Heart right ventricle (tissue), 16 donors: ENCODE results near the gene EDIL3. TPM values are rescaled to one million over a fixed set of nuclear protein-coding genes. Genes with fewer than 3 reads are reported as not detected.

Source experiments
- ATAC-seq, 8 donors: fragments of 200-7000 bp; cut with Tn5 transposase; one replicate each; pipeline ENCODE4 v1.9.1; 2020; ENCODE audit warnings: mild to moderate bottlenecking in 8 of 8, moderate library complexity in 8 of 8, moderate number of reproducible peaks in 1 of 8
- DNase-seq, 2 donors: peaks; one replicate each; pipeline ENCODE4 v3.0.0-alpha.2; 2020
- H3K27ac ChIP-seq, 10 donors: fragments of 200-600 bp; sonication (generic) in 2 of 10; one replicate each; pipeline versions ENCODE4 v1.5.0 to v1.8.0; 2020 to 2022; ENCODE audit warnings: mild to moderate bottlenecking in 3 of 10
- H3K27me3 ChIP-seq, 7 donors: fragments of 200-600 bp; one replicate each; pipeline ENCODE4 v1.8.0; 2021 to 2022; ENCODE audit warnings: mild to moderate bottlenecking in 2 of 7
- H3K36me3 ChIP-seq, 9 donors: fragments of 200-600 bp; sonication (generic) in 1 of 9; one replicate each; pipeline versions ENCODE4 v1.5.0 to v1.8.0; 2020 to 2022; ENCODE audit warnings: mild to moderate bottlenecking in 2 of 9
- H3K4me1 ChIP-seq, 9 donors: fragments of 200-600 bp; sonication (generic) in 1 of 9; one replicate each; pipeline versions ENCODE4 v1.5.0 to v1.8.0; 2020 to 2022; ENCODE audit warnings: mild to moderate bottlenecking in 4 of 9
- H3K4me3 ChIP-seq, 10 donors: fragments of 200-600 bp; sonication (generic) in 2 of 10; one replicate each; pipeline versions ENCODE4 v1.5.0 to v1.8.0; 2020 to 2022; ENCODE audit warnings: mild to moderate bottlenecking in 7 of 10, moderate library complexity in 2 of 10
- H3K9me3 ChIP-seq, 11 donors: fragments of 200-600 bp in 10 of 11; sonication (generic) in 2 of 11; one replicate each; pipeline versions ENCODE4 v1.5.0 to v1.8.0; 2013 to 2022; ENCODE audit warnings: mild to moderate bottlenecking in 2 of 11, control low read depth in 1 of 11, moderate library complexity in 1 of 11
- CTCF ChIP-seq, 9 donors: fragments of 200-600 bp; sonication (generic) in 2 of 9; IDR thresholded peaks; one replicate each; pipeline versions ENCODE4 v1.5.0 to v1.8.0; 2021 to 2022; ENCODE audit warnings: antibody characterized with exemption in 9 of 9, mild to moderate bottlenecking in 5 of 9, moderate library complexity in 1 of 9
- WGBS, 2 donors: extraction: QIAGEN DNeasy Blood & Tissue Kit; methylation state at CpG; one replicate each; pipeline ENCODE4 v1.1.7; 2013; ENCODE audit warnings: inconsistent platforms in 1 of 2; 5-methylcytosine and 5-hydroxymethylcytosine counted together
- intact Hi-C, 10 donors: fragments of 100-400 bp; cut with DNase I; formaldehyde crosslinking; loops; one replicate each; pipeline versions ENCODE4 v1.11.1 to v1.14.2; 2022
- polyA plus RNA-seq, 2 donors: library from polyadenylated mRNA; stranded (reverse); fragments of 200-250 nt; gene quantifications; one replicate each; pipeline ENCODE4 v1.2.3, GENCODE V29; 2013
- total RNA-seq, 10 donors: library from RNA; stranded (reverse); fragmentation: NEBNext Ultra II Directional in 3 of 10; extraction: Animal tissue kit (Norgen Biotek cat#: 25700) in 3 of 10; gene quantifications; one replicate each; pipeline versions ENCODE4 v1.2.1 to v1.2.4, GENCODE V29; 2021 to 2023
- donor health status: Arrhythmogenic right ventricular cardiomyopathy.
- donor health status: ischemic (EF 13 %, LVEDD 7.1; RV severe dilation, severe dysfunction).
- donor health status: healthy with polysubstance abuse.
- donor health status: DM: no; HTN: yes; CAD: no.
- donor health status: DM: no; HTN: no; CAD: no.
- donor health status: ischemic (EF 25% LVEDD 6.9; RV normal size, moderate dysfunction).
- donor health status: ischemic (EF 25% LVEDD 5.7; RV mildly dilated, moderate dysfunction).
- donor health status: healthy.
- donor health status: DM: yes; HTN: yes; CAD: no.
- donor health status: Ischemic cardiomyopathy.
- donor health status: ischemic (EF 35%, LVEDD 5.7; RV mildly dilated, moderate dysfunction).
- donor health status: nonischemic (EF 11% LVEDD 7.7; RV severe dilation, severe dysfunction).
- donor health status: DM: yes; HTN: yes; CAD: no.
- donor health status: PGD.
- donor health status: ischemic (EF 29% LVEDD 5.4; RV normal size, mild dysfunction).
- donor health status: nonischemic (EF 23%, LVEDD 6.1; RV moderate dilation, normal function).

The EDIL3 gene
- total and polyA plus RNA-seq, 12 donors: 1.6 to 10.0 (median 3.9) TPM

GRCh38 chr5:84118551-84118950 is 266.1 kb downstream of the EDIL3 start:
- TF ChIP-seq CTCF (IDR thresholded peaks at IDR 0.05): no peak
- no peaks in the 10 kb centered on the region for H3K9me3 ChIP-seq

GRCh38 chr5:84115727-84116126 is 269.0 kb downstream of the EDIL3 start:
- intact Hi-C loops: no loop called here
- no peak overlapping the region for H3K27ac ChIP-seq
- no peaks in the 10 kb centered on the region for H3K9me3 ChIP-seq
- H3K36me3 ChIP-seq: no peaks in the 10 kb centered on the region
- no peak for DNase-seq
- H3K4me3 ChIP-seq: no peak overlapping the region
- TF ChIP-seq CTCF (IDR thresholded peaks at IDR 0.05): no peak
- ATAC-seq: no peak
- no peaks in the 10 kb centered on the region for H3K27me3 ChIP-seq
- 78 to 84% methylated on average over 1 of the region's 1 CpG for WGBS, 2 donors
- H3K4me1 ChIP-seq: no peaks in the 10 kb centered on the region

More at GRCh38 chr5:84118551-84118950, 266.1 kb downstream of the EDIL3 start:
- 74 to 78% methylated on average over 2 of the region's 2 CpGs for WGBS, 2 donors
- Histone ChIP-seq H3K4me1 (no peaks in the 10 kb centered on the region), H3K27ac (no peak overlapping the region), H3K27me3 (no peaks in the 10 kb centered on the region), H3K36me3 (no peaks in the 10 kb centered on the region), H3K4me3 (no peak overlapping the region)
- DNase-seq (no peak), ATAC-seq (no peak)
- intact Hi-C loops: no loop called here

DNA sequence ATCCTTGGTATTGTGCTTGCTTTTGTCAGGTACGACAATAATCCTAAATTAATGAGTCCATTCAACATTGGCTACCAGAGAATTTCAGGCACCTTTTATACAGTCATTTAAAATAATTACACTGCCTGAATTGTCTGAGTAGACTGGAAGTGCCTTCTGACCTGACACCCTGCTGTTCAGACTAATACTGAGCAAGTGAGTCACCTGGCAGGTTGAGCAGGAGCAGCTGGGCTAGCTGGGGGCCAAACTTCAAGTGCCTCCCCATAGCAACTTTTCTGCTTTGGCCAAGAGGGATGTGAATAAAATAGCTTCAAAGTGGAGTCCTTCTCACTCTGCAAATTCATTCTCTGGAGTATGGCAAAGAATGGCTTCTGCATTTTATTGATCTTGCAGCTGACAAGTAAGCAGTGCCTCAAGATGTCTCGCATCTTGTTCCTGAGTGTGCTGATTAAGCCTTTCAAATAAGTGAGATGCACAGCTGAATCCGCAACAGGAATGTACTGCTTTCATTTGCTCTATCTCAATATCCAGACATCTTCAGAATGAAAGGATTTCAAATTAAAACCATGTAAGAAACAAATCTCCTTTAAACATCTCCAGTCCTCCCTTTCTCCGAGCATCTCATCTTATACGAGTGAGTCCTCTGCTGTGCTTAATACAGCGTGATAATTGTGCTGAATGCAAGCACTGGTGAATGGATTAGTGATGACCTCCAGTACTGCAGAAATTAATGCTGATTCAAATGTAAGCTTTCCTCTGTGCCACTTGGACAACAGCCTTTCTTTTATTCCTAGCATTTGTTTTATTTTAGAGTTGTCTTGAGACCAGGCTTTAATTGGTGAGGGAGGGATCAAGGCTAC is 271.2 kb downstream of the EDIL3 start:
- H3K4me1 ChIP-seq: no peaks in the 10 kb centered on the region
- no peak overlapping the region for H3K27ac ChIP-seq
- no peak for ATAC-seq
- DNase-seq: no peak
- no peak overlapping the region for H3K4me3 ChIP-seq
- H3K9me3 ChIP-seq: no peaks in the 10 kb centered on the region
- no peaks in the 10 kb centered on the region for H3K36me3 ChIP-seq
- H3K27me3 ChIP-seq: no peaks in the 10 kb centered on the region
- TF ChIP-seq CTCF (IDR thresholded peaks at IDR 0.05): no peak
- intact Hi-C loops: no loop called here
- 85 to 86% methylated on average over 6 of the region's 6 CpGs for WGBS, 2 donors

DNA sequence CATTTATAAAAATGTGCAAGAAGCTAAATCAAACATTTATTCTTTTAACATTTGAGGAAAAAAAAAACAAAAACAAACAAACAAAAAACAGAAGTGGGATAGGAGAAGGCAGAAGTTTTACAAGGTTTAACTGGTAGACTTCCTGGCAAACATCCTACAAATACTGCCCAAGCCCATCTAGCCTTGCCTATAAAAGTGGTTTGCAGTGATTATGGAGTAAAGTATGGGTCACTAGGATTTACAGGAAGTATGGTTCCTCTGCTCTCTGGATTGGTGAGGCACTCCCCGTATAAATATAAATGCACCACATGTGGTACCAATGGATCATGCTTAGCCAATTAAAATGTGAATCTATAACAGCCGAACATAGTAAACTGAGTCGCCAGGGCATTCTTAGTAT is 291.9 kb downstream of the EDIL3 start:
- no peaks in the 10 kb centered on the region for H3K36me3 ChIP-seq
- no peaks in the 10 kb centered on the region for H3K27me3 ChIP-seq
- H3K27ac ChIP-seq: no peak overlapping the region
- intact Hi-C loops: no loop called here
- H3K4me1 ChIP-seq: no peaks in the 10 kb centered on the region
- no peak for DNase-seq
- WGBS, 2 donors: 87 to 93% methylated on average over 3 of the region's 3 CpGs
- no peak overlapping the region for H3K4me3 ChIP-seq
- no peak for ATAC-seq
- no peak for TF ChIP-seq CTCF (IDR thresholded peaks at IDR 0.05)
- H3K9me3 ChIP-seq: peaks cover 0 to 13% (median 0%) of the 10 kb centered on the region in 11 donors
